Esophagus muscularis mucosa (tissue), 4 donors: ENCODE measurements around the gene RPS6KL1. TPM values are rescaled to one million over a fixed set of nuclear protein-coding genes. Genes with fewer than 3 reads are reported as not detected.

ENCODE experiments used
- DNase-seq: peaks from one replicate; pipeline ENCODE4 v3.0.0-alpha.2; 2017; ENCODE audit errors: extremely low spot score
- H3K27ac ChIP-seq, 4 donors: fragments of 200-600 bp; sonication (generic); replicated peaks in 1 of 4; 1 replicate in 3 of 4; 2 replicates in 1 of 4; pipeline ENCODE4 v1.5.1; 2016 to 2019; ENCODE audit warnings: mild to moderate bottlenecking in 1 of 4
- H3K27me3 ChIP-seq, 4 donors: fragments of 200-600 bp; sonication (generic); one replicate each; pipeline versions ENCODE4 v1.5.1 to v1.6.0; 2016 to 2019
- H3K36me3 ChIP-seq, 4 donors: fragments of 200-600 bp; sonication (generic); one replicate each; pipeline ENCODE4 v1.5.1; 2016 to 2019
- H3K4me1 ChIP-seq, 4 donors: fragments of 200-600 bp; sonication (generic); one replicate each; pipeline ENCODE4 v1.5.1; 2016 to 2019
- H3K4me3 ChIP-seq, 4 donors: fragments of 200-600 bp; sonication (generic); 1 replicate in 2 of 4; 2 replicates in 2 of 4; pipeline ENCODE4 v1.5.1; 2016 to 2019; ENCODE audit warnings: mild to moderate bottlenecking in 4 of 4, moderate library complexity in 1 of 4
- H3K9me3 ChIP-seq, 4 donors: fragments of 200-600 bp; sonication (generic); 1 replicate in 3 of 4; 2 replicates in 1 of 4; pipeline ENCODE4 v1.5.1; 2016 to 2019
- CTCF ChIP-seq, 3 experiments: fragments of 200-600 bp in 2 of 3; fragments of 450-650 bp in 1 of 3; sonication (generic) in 2 of 3; IDR thresholded peaks; one replicate each; pipeline ENCODE4 v1.5.1; 2017 to 2019; ENCODE audit warnings: antibody characterized with exemption in 3 of 3, mild to moderate bottlenecking in 2 of 3, moderate library complexity in 1 of 3
- EP300 ChIP-seq: sonication (generic); formaldehyde crosslinking; IDR thresholded peaks from one replicate; pipeline ENCODE4 v1.6.1; 2017; ENCODE audit warnings: antibody characterized with exemption
- POLR2A ChIP-seq: fragments of 450-650 bp; IDR thresholded peaks from one replicate; pipeline ENCODE4 v1.6.1; 2017; ENCODE audit warnings: antibody characterized with exemption, moderate library complexity, mild to moderate bottlenecking, low read depth
- POLR2AphosphoS5 ChIP-seq, 2 donors: sonication (generic); formaldehyde crosslinking; IDR thresholded peaks; one replicate each; pipeline ENCODE4 v1.6.1; 2017; ENCODE audit warnings: antibody characterized with exemption in 2 of 2
- WGBS: methylation state at CpG from one replicate; pipeline ENCODE4 v1.1.5; 2018; 5-methylcytosine and 5-hydroxymethylcytosine counted together
- intact Hi-C: fragments of 100-400 bp; cut with DNase I; formaldehyde crosslinking; loops from one replicate; pipeline ENCODE4 v1.15.1; 2023
- total RNA-seq, 4 donors: library from RNA; depleted of rRNA; stranded (reverse); fragments of >200 nt; gene quantifications; one replicate each; pipeline versions ENCODE4 v1.1.0 to v1.2.1, GENCODE V29; 2016

The RPS6KL1 gene
- total RNA-seq, 4 donors from 2014 or later: 5.3 to 9.7 (median 7.7) TPM

GRCh38 chr14:74947353-74948227 is 24.5 kb upstream of the RPS6KL1 start:
- DNase-seq: no peak
- 88% methylated on average over 12 of the region's 13 CpGs for WGBS

GRCh38 chr14:74946659-74947281 is 23.7 kb upstream of the RPS6KL1 start:
- Histone ChIP-seq H3K27ac (peak overlapping the region; percentile 20 to 66 (median 34)), H3K9me3 (no peaks in the 10 kb centered on the region), H3K36me3 (peaks cover 0 to 28% (median 5%) of the 10 kb centered on the region in 4 donors), H3K4me3 (peak overlapping the region in 3 of 4 donors; percentile 1 to 30 (median 13)), H3K4me1 (peaks cover 29 to 38% (median 34%) of the 10 kb centered on the region in 4 donors), H3K27me3 (peaks cover 0 to 25% (median 0%) of the 10 kb centered on the region in 4 donors)
- TF ChIP-seq POLR2A (no peak), CTCF (IDR thresholded peaks at IDR 0.05) (no peak), EP300 (no peak), POLR2AphosphoS5 (IDR thresholded peaks at IDR 0.05) (no peak)
- no peak for DNase-seq
- intact Hi-C loops: loop anchor here (2.0 to 5.0 kb wide), 2 partner anchors 56 to 142 kb away; partner anchors contain the start of gene EIF2B2
- WGBS: 19% methylated on average over 5 of the region's 5 CpGs

More at GRCh38 chr14:74947353-74948227, 24.5 kb upstream of the RPS6KL1 start:
- Histone ChIP-seq H3K4me1 (peaks cover 21 to 38% (median 33%) of the 10 kb centered on the region in 4 donors), H3K36me3 (peaks cover 0 to 28% (median 2%) of the 10 kb centered on the region in 4 donors), H3K9me3 (no peaks in the 10 kb centered on the region), H3K27me3 (peaks cover 0 to 33% (median 0%) of the 10 kb centered on the region in 4 donors), H3K27ac (peak overlapping the region; percentile 5 to 66 (median 34)), H3K4me3 (peak overlapping the region in 3 of 4 donors; percentile 1 to 26 (median 24))
- intact Hi-C loops: loop anchor here (2.0 to 5.0 kb wide), 2 partner anchors 55 to 141 kb away; partner anchors contain the start of gene EIF2B2
- no peak for TF ChIP-seq POLR2AphosphoS5 (IDR thresholded peaks at IDR 0.05)
- TF ChIP-seq EP300: no peak
- TF ChIP-seq POLR2A: no peak
- no peak for TF ChIP-seq CTCF (IDR thresholded peaks at IDR 0.05)

GRCh38 chr14:74945852-74946658 is 23.0 kb upstream of the RPS6KL1 start:
- no peaks in the 10 kb centered on the region for H3K9me3 ChIP-seq
- peak overlapping the region in 3 of 4 donors; percentile 1 to 30 (median 13) for H3K4me3 ChIP-seq
- 51% methylated on average over 14 of the region's 17 CpGs for WGBS
- peaks cover 0 to 18% (median 0%) of the 10 kb centered on the region in 4 donors for H3K27me3 ChIP-seq
- DNase-seq: no peak
- peaks cover 0 to 28% (median 5%) of the 10 kb centered on the region in 4 donors for H3K36me3 ChIP-seq
- peak overlapping the region; percentile 20 to 66 (median 34) for H3K27ac ChIP-seq
- TF ChIP-seq EP300 (no peak), CTCF (IDR thresholded peaks at IDR 0.05) (peak; percentile 91 to 99 (median 92)), POLR2A (no peak), POLR2AphosphoS5 (IDR thresholded peaks at IDR 0.05) (peak; percentile 16 to 18)
- peaks cover 34 to 38% (median 36%) of the 10 kb centered on the region in 4 donors for H3K4me1 ChIP-seq
- intact Hi-C loops: loop anchor here (2.0 to 5.0 kb wide), 2 partner anchors 56 to 143 kb away; partner anchors contain the start of gene EIF2B2

GRCh38 chr14:74945261-74945851 is 22.3 kb upstream of the RPS6KL1 start:
- 72% methylated on average over 9 of the region's 17 CpGs for whole genome bisulfite sequencing
- intact Hi-C loops: loop anchor here (5.0 kb wide), 1 partner anchor 57 kb away; the partner anchor contains the start of gene EIF2B2
- no peak for DNase-seq
- Histone ChIP-seq H3K27me3 (peaks cover 0 to 11% (median 0%) of the 10 kb centered on the region in 4 donors), H3K36me3 (peaks cover 0 to 28% (median 5%) of the 10 kb centered on the region in 4 donors), H3K4me3 (no peak overlapping the region), H3K4me1 (peaks cover 39 to 43% (median 41%) of the 10 kb centered on the region in 4 donors), H3K9me3 (no peaks in the 10 kb centered on the region), H3K27ac (peak overlapping the region in 2 of 4 donors; percentile 40 to 66)
- TF ChIP-seq CTCF (IDR thresholded peaks at IDR 0.05): peak; percentile 26 to 46 (median 36)
- no peak for TF ChIP-seq EP300
